KMS-11 (cell line): Measurements from ENCODE around the gene LMCD1.

Source experiments
- H2AFZ ChIP-seq: fragments of 200-600 bp; sonication (generic); 2 replicates; pipeline ENCODE4 v1.6.1; 2016; ENCODE audit warnings: antibody characterized with exemption, mixed run types, low read depth
- H3K27ac ChIP-seq: fragments of 200-600 bp; sonication (generic); 2 replicates; pipeline ENCODE4 v1.6.1; 2016; ENCODE audit warnings: mild to moderate bottlenecking, mixed run types
- H3K27me3 ChIP-seq: fragments of 200-600 bp; sonication (generic); 2 replicates; pipeline ENCODE4 v1.6.1; 2017; ENCODE audit warnings: mild to moderate bottlenecking, low read depth, mixed run types, moderate library complexity; ENCODE audit not compliant: insufficient read depth
- H3K36me3 ChIP-seq: fragments of 200-600 bp; sonication (generic); 2 replicates; pipeline ENCODE4 v1.6.1; 2017; ENCODE audit warnings: mild to moderate bottlenecking, mixed run types; ENCODE audit not compliant: insufficient read depth
- H3K4me1 ChIP-seq: fragments of 200-600 bp; sonication (generic); 2 replicates; pipeline ENCODE4 v1.6.1; 2016; ENCODE audit warnings: mild to moderate bottlenecking, low read depth, mixed run types; ENCODE audit not compliant: poor library complexity, severe bottlenecking
- H3K4me2 ChIP-seq: fragments of 200-600 bp; sonication (generic); 2 replicates; pipeline ENCODE4 v1.7.0; 2016; ENCODE audit warnings: mild to moderate bottlenecking, mixed run types
- H3K4me3 ChIP-seq: fragments of 200-600 bp; sonication (generic); IDR thresholded peaks from 2 replicates; pipeline ENCODE4 v1.6.1; 2017; ENCODE audit warnings: low read depth, low read length, mixed read lengths; ENCODE audit not compliant: insufficient read depth
- H3K79me2 ChIP-seq: fragments of 200-600 bp; sonication (generic); 2 replicates; pipeline ENCODE4 v1.6.1; 2016; ENCODE audit warnings: low read depth, mixed run types; ENCODE audit not compliant: insufficient read depth
- H3K9ac ChIP-seq: fragments of 200-600 bp; sonication (generic); 2 replicates; pipeline ENCODE4 v1.6.1; 2016; ENCODE audit warnings: mild to moderate bottlenecking, mixed run types
- H4K20me1 ChIP-seq: fragments of 200-600 bp; sonication (generic); 2 replicates; pipeline ENCODE4 v1.6.1; 2016; ENCODE audit warnings: mild to moderate bottlenecking, mixed run types; ENCODE audit not compliant: insufficient read depth
- TF ChIP-seq, protein P1 (sequence below): fragments of 200-600 bp; sonication (generic); conservative IDR thresholded peaks from 2 replicates; pipeline ENCODE4 v1.6.1; 2017; ENCODE audit warnings: low read depth, mild to moderate bottlenecking, antibody characterized with exemption, low read length, moderate library complexity, mixed read lengths

The LMCD1 gene

DNA sequence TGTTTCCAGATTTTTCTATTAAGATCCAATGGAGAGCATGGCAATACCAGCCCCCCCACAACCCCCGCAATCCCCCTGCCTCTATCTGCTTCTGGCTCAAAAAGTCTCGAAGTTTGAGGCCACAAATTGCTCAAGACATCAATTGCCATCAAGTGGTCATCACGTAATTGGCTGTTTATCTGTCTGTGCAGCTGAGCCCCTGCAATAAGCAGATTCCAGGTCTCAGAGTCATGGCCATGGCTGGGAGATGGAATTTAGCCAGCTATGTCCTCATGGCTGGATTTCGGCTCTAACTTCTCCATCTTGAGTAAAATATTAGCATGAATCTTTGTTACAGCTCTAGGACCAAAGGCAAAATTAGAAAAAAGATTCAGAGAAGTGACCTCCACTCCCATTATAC is 120.2 kb downstream of the LMCD1 start:
- no peaks in the 10 kb centered on the region for H3K36me3 ChIP-seq
- H3K27me3 ChIP-seq = no peaks in the 10 kb centered on the region
- H3K4me2 ChIP-seq = no peak overlapping the region

DNA sequence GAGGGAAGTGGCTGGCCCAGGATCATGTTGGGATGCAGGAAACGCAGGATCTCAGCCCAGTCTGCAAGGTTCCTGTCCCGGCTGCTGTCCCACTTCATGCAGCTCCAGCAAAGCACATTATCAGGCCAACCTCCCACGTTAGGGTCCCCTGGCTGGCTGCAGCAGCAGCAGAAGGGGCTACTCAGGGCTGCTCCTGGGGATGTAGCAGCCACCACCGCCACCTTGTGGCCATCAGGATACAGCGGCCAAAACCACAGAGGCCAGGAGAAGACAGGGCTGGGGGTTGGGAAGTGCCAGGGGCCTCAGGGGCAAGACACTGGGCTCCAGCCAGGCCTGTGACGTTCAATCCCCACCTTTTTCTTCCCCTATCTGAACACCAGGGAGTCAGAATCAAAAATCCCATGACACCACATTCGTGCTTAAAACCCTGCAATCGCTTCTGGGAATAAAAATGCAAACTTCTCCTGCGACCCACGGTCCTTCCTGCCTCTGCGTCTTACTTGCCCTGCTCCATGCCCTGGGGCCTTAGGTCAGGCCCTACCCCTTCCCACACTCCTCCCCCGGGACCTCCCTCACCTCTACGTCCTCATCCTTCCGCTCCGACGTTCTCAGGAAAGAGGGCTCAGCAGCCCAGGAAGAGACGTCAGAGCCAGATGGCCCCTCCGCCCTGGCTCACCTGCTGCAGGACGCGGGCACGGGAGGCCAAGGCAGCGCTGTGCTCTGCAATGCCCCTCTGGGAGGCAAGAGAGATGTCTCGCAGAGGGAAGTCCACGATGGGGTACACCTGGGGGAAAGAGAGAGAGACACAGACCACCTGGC is 121.5 kb downstream of the LMCD1 start:
- Histone ChIP-seq H4K20me1 (no peaks in the 10 kb centered on the region), H3K4me3 (no peak overlapping the region), H3K4me2 (no peak overlapping the region; the same call in 1 of the 2 replicates), H2AFZ (peak overlapping the region; percentile 27; the same call in 1 of the 2 replicates), H3K4me1 (peaks cover 32% of the 10 kb centered on the region), H3K9ac (peak overlapping the region; percentile 5; the same call in 1 of the 2 replicates), H3K27me3 (no peaks in the 10 kb centered on the region), H3K79me2 (no peaks in the 10 kb centered on the region), H3K27ac (no peak overlapping the region), H3K36me3 (no peaks in the 10 kb centered on the region)
- TF ChIP-seq, protein P1, sequence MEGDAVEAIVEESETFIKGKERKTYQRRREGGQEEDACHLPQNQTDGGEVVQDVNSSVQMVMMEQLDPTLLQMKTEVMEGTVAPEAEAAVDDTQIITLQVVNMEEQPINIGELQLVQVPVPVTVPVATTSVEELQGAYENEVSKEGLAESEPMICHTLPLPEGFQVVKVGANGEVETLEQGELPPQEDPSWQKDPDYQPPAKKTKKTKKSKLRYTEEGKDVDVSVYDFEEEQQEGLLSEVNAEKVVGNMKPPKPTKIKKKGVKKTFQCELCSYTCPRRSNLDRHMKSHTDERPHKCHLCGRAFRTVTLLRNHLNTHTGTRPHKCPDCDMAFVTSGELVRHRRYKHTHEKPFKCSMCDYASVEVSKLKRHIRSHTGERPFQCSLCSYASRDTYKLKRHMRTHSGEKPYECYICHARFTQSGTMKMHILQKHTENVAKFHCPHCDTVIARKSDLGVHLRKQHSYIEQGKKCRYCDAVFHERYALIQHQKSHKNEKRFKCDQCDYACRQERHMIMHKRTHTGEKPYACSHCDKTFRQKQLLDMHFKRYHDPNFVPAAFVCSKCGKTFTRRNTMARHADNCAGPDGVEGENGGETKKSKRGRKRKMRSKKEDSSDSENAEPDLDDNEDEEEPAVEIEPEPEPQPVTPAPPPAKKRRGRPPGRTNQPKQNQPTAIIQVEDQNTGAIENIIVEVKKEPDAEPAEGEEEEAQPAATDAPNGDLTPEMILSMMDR = peak; percentile 82

More for the DNA sequence above, 120.2 kb downstream of the LMCD1 start:
- TF ChIP-seq, protein P1 = no peak
- H4K20me1 ChIP-seq = no peaks in the 10 kb centered on the region
- H3K27ac ChIP-seq = no peak overlapping the region
- no peak overlapping the region for H3K9ac ChIP-seq
- H3K4me3 ChIP-seq = no peak overlapping the region
- H3K79me2 ChIP-seq = no peaks in the 10 kb centered on the region
- H3K4me1 ChIP-seq = peaks cover 28% of the 10 kb centered on the region
- no peak overlapping the region for H2AFZ ChIP-seq

DNA sequence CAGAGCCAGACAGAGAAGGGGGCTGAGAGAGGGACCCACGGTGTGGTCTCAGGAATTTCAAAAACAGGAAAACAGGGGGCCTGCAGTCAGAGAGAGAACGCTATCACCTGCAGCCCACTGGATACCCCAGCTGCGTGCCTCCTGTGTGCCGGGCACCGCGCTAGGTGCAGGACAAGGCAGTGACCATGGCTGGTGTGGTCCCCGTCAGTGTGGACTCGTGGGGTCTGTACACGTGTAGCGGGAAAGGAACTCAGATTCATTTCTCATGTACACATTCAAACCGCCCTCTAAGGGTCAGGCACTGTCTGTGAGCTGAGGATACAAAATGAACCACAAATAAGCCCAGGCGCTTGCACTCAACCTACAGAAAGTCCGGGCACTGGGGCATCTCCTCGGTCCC is 122.1 kb downstream of the LMCD1 start:
- H4K20me1 ChIP-seq = no peaks in the 10 kb centered on the region
- TF ChIP-seq, protein P1 = no peak
- no peaks in the 10 kb centered on the region for H3K36me3 ChIP-seq
- peak overlapping the region; percentile 27; the same call in 1 of the 2 replicates for H2AFZ ChIP-seq
- H3K4me3 ChIP-seq = no peak overlapping the region
- H3K9ac ChIP-seq = no peak overlapping the region
- no peaks in the 10 kb centered on the region for H3K79me2 ChIP-seq
- H3K27me3 ChIP-seq = no peaks in the 10 kb centered on the region
- peaks cover 39% of the 10 kb centered on the region for H3K4me1 ChIP-seq
- H3K27ac ChIP-seq = no peak overlapping the region
- H3K4me2 ChIP-seq = no peak overlapping the region
